Hematopoietic multipotent progenitor cell treated with erythropoietin and hydrocortisone succinate and interleukin-3 and kit ligand, for 17 days (in vitro differentiated cells): ENCODE measurements around the gene SLC39A12.

ENCODE experiments used
- DNase-seq: peaks from one replicate; pipeline ENCODE4 v3.0.0-alpha.2; 2015; ENCODE audit warnings: low spot score

Gene SLC39A12

GRCh38 chr10:18059826-18060559, 108.3 kb downstream of the SLC39A12 start:
- DNase-seq = no peak

- DNase-seq = no peak
These were observed 115.2 kb downstream of the SLC39A12 start for GRCh38 chr10:18066947-18067346.

GRCh38 chr10:18068401-18068800, 116.7 kb downstream of the SLC39A12 start:
- DNase-seq = no peak

GRCh38 chr10:18071591-18071990, 119.9 kb downstream of the SLC39A12 start:
- DNase-seq = no peak

- DNase-seq = no peak
These were observed 121.6 kb downstream of the SLC39A12 start for GRCh38 chr10:18073314-18073713.

GRCh38 chr10:18075881-18076280, 124.2 kb downstream of the SLC39A12 start:
- no peak for DNase-seq

GRCh38 chr10:18079665-18080295, 128.1 kb downstream of the SLC39A12 start:
- DNase-seq = no peak

GRCh38 chr10:18082381-18082780, 130.7 kb downstream of the SLC39A12 start:
- no peak for DNase-seq

- DNase-seq = no peak
These were observed 134.1 kb downstream of the SLC39A12 start for GRCh38 chr10:18085855-18086254.

- no peak for DNase-seq
These were observed 135.0 kb downstream of the SLC39A12 start for GRCh38 chr10:18086746-18087145.

GRCh38 chr10:18087355-18087754, 135.6 kb downstream of the SLC39A12 start:
- no peak for DNase-seq
